Neutrophil (primary cell): Measurements from ENCODE around the gene UNC79.

Experiments used
- H3K27ac ChIP-seq: fragments of 200-600 bp; sonication (generic); 2 replicates; pipeline ENCODE4 v1.5.1; 2016; ENCODE audit warnings: mild to moderate bottlenecking, moderate library complexity
- H3K27me3 ChIP-seq: fragments of 200-600 bp; sonication (generic); 2 replicates; pipeline ENCODE4 v1.6.0; 2016; ENCODE audit warnings: mild to moderate bottlenecking
- H3K36me3 ChIP-seq: fragments of 200-600 bp; sonication (generic); 2 replicates; pipeline ENCODE4 v1.5.1; 2017
- H3K4me1 ChIP-seq, 2 experiments: fragments of 200-600 bp in 1 of 2; sonication (generic) in 1 of 2; 1 replicate in 1 of 2; 2 replicates in 1 of 2; pipeline versions ENCODE4 v1.5.1 to v1.6.1; 2013 to 2016; ENCODE audit warnings: low read depth in 1 of 2, low read length in 1 of 2, mild to moderate bottlenecking in 1 of 2, moderate library complexity in 1 of 2; ENCODE audit not compliant: control insufficient read depth in 1 of 2, insufficient read depth in 1 of 2
- H3K4me3 ChIP-seq, 2 experiments: fragments of 200-600 bp in 1 of 2; sonication (generic) in 1 of 2; 1 replicate in 1 of 2; 2 replicates in 1 of 2; pipeline ENCODE4 v1.5.1; 2013 to 2016; ENCODE audit warnings: low read depth in 1 of 2, low read length in 1 of 2, mild to moderate bottlenecking in 1 of 2, moderate library complexity in 1 of 2
- H3K9me3 ChIP-seq: fragments of 200-600 bp; sonication (generic); 2 replicates; pipeline ENCODE4 v1.5.1; 2016
- TF ChIP-seq, protein P1 (sequence below): fragments of 200-600 bp; sonication (generic); IDR thresholded peaks from 2 replicates; pipeline ENCODE4 v1.5.1; 2016; ENCODE audit warnings: antibody characterized with exemption

The UNC79 gene

DNA sequence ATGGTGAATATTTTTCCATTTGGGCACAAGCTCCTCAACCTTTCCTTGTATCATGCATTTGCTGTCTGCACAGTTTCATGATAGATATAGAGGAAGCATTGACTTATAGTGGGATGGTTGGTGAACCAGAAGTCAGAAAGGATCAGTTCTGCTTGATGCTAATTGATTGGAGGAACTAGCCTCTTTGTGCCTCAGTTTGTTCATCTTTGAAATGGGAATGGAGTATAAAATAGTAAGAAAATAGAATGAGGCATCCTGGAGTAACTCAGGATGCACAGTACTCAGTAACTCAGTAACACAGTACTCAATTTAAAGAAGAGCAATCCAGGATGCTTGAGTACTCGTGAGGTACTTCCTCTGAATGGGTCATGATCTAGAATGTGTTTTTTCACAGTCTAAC lies 109.5 kb downstream of the UNC79 start:
- peaks cover 11% of the 10 kb centered on the region in 2 experiments for H3K4me1 ChIP-seq
- no peak overlapping the region for H3K27ac ChIP-seq
- H3K9me3 ChIP-seq, result no peaks in the 10 kb centered on the region
- no peak overlapping the region for H3K4me3 ChIP-seq
- no peaks in the 10 kb centered on the region for H3K36me3 ChIP-seq
- peaks cover 16% of the 10 kb centered on the region for H3K27me3 ChIP-seq
- TF ChIP-seq, protein P1, sequence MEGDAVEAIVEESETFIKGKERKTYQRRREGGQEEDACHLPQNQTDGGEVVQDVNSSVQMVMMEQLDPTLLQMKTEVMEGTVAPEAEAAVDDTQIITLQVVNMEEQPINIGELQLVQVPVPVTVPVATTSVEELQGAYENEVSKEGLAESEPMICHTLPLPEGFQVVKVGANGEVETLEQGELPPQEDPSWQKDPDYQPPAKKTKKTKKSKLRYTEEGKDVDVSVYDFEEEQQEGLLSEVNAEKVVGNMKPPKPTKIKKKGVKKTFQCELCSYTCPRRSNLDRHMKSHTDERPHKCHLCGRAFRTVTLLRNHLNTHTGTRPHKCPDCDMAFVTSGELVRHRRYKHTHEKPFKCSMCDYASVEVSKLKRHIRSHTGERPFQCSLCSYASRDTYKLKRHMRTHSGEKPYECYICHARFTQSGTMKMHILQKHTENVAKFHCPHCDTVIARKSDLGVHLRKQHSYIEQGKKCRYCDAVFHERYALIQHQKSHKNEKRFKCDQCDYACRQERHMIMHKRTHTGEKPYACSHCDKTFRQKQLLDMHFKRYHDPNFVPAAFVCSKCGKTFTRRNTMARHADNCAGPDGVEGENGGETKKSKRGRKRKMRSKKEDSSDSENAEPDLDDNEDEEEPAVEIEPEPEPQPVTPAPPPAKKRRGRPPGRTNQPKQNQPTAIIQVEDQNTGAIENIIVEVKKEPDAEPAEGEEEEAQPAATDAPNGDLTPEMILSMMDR, result no peak

DNA sequence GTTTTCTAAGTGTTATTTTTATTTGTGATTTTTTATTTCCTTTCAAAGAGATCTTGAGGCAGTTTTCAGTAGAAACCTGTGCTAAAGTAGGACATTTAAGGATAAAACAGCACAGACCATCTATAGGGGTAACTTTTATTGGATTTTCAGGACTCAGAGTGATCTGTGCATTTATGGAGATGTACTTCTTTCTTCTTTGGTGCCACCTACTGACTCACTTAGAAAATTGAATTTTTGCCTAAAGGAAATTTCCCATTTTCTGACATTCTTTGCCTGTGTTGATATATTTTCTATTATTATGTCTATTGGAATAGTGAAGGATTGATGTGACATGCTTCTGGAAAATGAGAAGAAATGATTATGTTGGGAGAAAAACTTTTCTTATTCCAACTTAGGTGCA lies 113.0 kb downstream of the UNC79 start:
- H3K4me3 ChIP-seq, result no peak overlapping the region

GRCh38 chr14:93544212-93544611 lies 113.5 kb downstream of the UNC79 start:
- Histone ChIP-seq H3K9me3 (no peaks in the 10 kb centered on the region), H3K4me3 (no peak overlapping the region), H3K27me3 (peaks cover 16% of the 10 kb centered on the region), H3K36me3 (no peaks in the 10 kb centered on the region), H3K4me1 (peaks cover 25 to 45% of the 10 kb centered on the region in 2 experiments), H3K27ac (peak overlapping the region; percentile 51)
- TF ChIP-seq, protein P1, result no peak

More for the DNA sequence above, 113.0 kb downstream of the UNC79 start:
- Histone ChIP-seq H3K4me1 (peaks cover 25 to 40% of the 10 kb centered on the region in 2 experiments), H3K9me3 (no peaks in the 10 kb centered on the region), H3K36me3 (no peaks in the 10 kb centered on the region), H3K27me3 (peaks cover 16% of the 10 kb centered on the region), H3K27ac (no peak overlapping the region)
- TF ChIP-seq, protein P1, result no peak

DNA sequence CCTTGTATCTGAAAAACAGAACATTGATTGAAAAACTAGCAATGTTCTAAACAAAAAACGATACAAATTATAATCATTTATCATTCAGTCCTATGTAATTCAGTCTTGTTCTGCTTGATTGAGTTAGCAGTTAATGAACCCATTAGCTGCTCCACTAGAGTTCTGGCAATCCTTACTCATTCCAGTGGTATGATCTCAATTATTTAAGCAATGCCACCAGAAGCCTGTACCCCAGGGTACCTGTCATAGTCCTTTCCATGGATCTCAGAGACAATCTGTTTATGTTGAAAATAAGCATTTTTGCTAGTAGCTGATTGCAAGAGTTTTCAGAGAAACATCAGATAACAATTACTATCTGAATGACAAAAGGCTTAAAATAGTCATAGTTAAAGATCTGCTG lies 115.9 kb downstream of the UNC79 start:
- no peaks in the 10 kb centered on the region for H3K9me3 ChIP-seq
- H3K4me1 ChIP-seq, result peaks cover 25 to 46% of the 10 kb centered on the region in 2 experiments
- no peak overlapping the region for H3K4me3 ChIP-seq
- H3K27me3 ChIP-seq, result peaks cover 11% of the 10 kb centered on the region
- TF ChIP-seq, protein P1, result no peak
- H3K36me3 ChIP-seq, result no peaks in the 10 kb centered on the region
- H3K27ac ChIP-seq, result peak overlapping the region; percentile 56

GRCh38 chr14:93548102-93548843 lies 117.5 kb downstream of the UNC79 start:
- Histone ChIP-seq H3K9me3 (no peaks in the 10 kb centered on the region), H3K4me1 (peaks cover 25 to 46% of the 10 kb centered on the region in 2 experiments), H3K36me3 (no peaks in the 10 kb centered on the region), H3K27me3 (peaks cover 20% of the 10 kb centered on the region), H3K27ac (no peak overlapping the region), H3K4me3 (no peak overlapping the region)
- TF ChIP-seq, protein P1, result no peak
